Measurements from ENCODE around the gene KCNT2. TPM values are rescaled to one million over a fixed set of nuclear protein-coding genes. Genes with fewer than 3 reads are reported as not detected.

KCNT2 gene
- total and polyA plus RNA-seq, 9 of the 15 experiments (the other 6 are each of a cell fraction or from before 2014, with no cell fraction given) = 0.13 to 0.73 (median 0.28) TPM

GRCh38 chr1:196558411-196558810 is 49.8 kb downstream of the KCNT2 start (continued):
- TF ChIP-seq RAD21 (CRISPR knock-in tag; conservative IDR thresholded peaks at IDR 0.05 in 1 of 2, IDR thresholded peaks at IDR 0.05 in 1 of 2) (no peak), C11orf30 (IDR thresholded peaks at IDR 0.05; ENCODE audit: low read depth) (peak; percentile 70), NFE2 (IDR thresholded peaks at IDR 0.05; ENCODE audit: low read depth) (peak; percentile 43), PHB2 (IDR thresholded peaks at IDR 0.05; ENCODE audit: low read depth) (no peak), ATF3 (IDR thresholded peaks at IDR 0.05) (peak; percentile 81), ATF3 (CRISPR knock-in tag; conservative IDR thresholded peaks at IDR 0.05) (no peak)
- TF ChIP-seq, protein P1, sequence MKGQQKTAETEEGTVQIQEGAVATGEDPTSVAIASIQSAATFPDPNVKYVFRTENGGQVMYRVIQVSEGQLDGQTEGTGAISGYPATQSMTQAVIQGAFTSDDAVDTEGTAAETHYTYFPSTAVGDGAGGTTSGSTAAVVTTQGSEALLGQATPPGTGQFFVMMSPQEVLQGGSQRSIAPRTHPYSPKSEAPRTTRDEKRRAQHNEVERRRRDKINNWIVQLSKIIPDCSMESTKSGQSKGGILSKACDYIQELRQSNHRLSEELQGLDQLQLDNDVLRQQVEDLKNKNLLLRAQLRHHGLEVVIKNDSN (CRISPR knock-in tag; IDR thresholded peaks at IDR 0.05) = no peak

DNA sequence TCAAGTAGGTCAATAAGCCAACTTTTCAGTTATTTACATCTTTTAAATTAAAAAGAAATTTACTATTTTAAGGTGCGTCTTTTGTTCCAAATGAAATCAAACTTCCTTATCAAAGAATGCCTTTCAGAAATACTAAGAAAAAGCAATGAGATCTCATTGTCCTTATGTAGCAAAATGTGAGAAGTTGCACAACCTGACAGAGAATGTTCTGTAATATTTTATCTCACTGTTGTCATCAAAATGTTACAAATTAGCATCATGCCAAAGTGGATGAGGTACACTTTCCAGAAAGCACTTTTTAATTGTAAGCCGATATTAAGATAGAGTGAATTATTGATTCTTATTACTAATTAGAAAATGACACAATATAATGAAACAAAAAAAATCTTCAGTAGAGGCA is 50.4 kb downstream of the KCNT2 start:
- no peak overlapping the region for H3K9ac ChIP-seq (ENCODE audit: insufficient read depth in 1 of 2, low read depth in 2 of 2, low read length in 2 of 2)
- H3K4me2 ChIP-seq (ENCODE audit: insufficient read depth, low read length) = no peak overlapping the region
- H2AFZ ChIP-seq (ENCODE audit: low read depth, low read length) = peak overlapping the region; percentile 3; the same call in 1 of the 2 replicates
- no peak overlapping the region for H3K4me3 ChIP-seq
- FAIRE-seq = no peak
- in situ Hi-C loops (cut with MboI) (no loop called here), intact Hi-C loops (cut with micrococcal nuclease) (no loop called here)
- H3K27me3 ChIP-seq (ENCODE audit: control insufficient read depth in 2 of 2, insufficient read depth in 2 of 2, low read length in 2 of 2) = no peaks in the 10 kb centered on the region
- H3K9me1 ChIP-seq (ENCODE audit: control insufficient read depth, insufficient read depth, low read length) = no peaks in the 10 kb centered on the region
- no peak for DNase-seq (ENCODE audit: extremely low read depth in 1 of 4, low spot score in 3 of 4)
- 43% methylated on average over 2 of the region's 2 CpGs for WGBS (ENCODE audit: insufficient coverage, low coverage, missing lambda C conversion rate)
- POLR2A ChIA-PET = interaction anchor here (0.7 kb wide), 1 partner anchor 10 kb away, joined by 3 read pairs; no protein-coding TSS in a partner anchor
- H3K9me3 ChIP-seq (replicated peaks; ENCODE audit: control insufficient read depth, insufficient read depth, low read depth, low read length) = no peaks in the 10 kb centered on the region
- no peak for ATAC-seq
- no peaks in the 10 kb centered on the region for H4K20me1 ChIP-seq (replicated peaks; ENCODE audit: control insufficient read depth, insufficient read depth, low read length)
- CTCF ChIA-PET (ENCODE audit: low intra/inter-chr PET ratio) = no interaction called here
- no peaks in the 10 kb centered on the region for H3K79me2 ChIP-seq (ENCODE audit: control insufficient read depth, insufficient read depth, low read length)
- H3K4me1 ChIP-seq (replicated peaks in 1 of 2; ENCODE audit: control insufficient read depth in 2 of 2, insufficient read depth in 2 of 2, low read length in 2 of 2) = no peaks in the 10 kb centered on the region
- H3K36me3 ChIP-seq (ENCODE audit: control insufficient read depth, insufficient read depth, low read length) = no peaks in the 10 kb centered on the region
- BruUV-seq (replicated peaks) = no TSS peak
- no peak overlapping the region for H3K27ac ChIP-seq (ENCODE audit: extremely low read depth, low read depth, low read length)
- TF ChIP-seq, protein P2, sequence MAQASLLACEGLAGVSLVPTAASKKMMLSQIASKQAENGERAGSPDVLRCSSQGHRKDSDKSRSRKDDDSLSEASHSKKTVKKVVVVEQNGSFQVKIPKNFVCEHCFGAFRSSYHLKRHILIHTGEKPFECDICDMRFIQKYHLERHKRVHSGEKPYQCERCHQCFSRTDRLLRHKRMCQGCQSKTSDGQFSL (CRISPR knock-in tag; IDR thresholded peaks at IDR 0.05) = no peak
- TF ChIP-seq, protein P2 (tag; IDR thresholded peaks at IDR 0.05) = no peak
- no peak for TF ChIP-seq ZNF436 (CRISPR knock-in tag; IDR thresholded peaks at IDR 0.05)
- no peak for TF ChIP-seq NFE2 (IDR thresholded peaks at IDR 0.05; ENCODE audit: low read depth)
- TF ChIP-seq CEBPG (CRISPR knock-in tag; IDR thresholded peaks at IDR 0.05) = no peak
- TF ChIP-seq CEBPG (tag; conservative IDR thresholded peaks at IDR 0.05 in 1 of 2, IDR thresholded peaks at IDR 0.05 in 1 of 2) = peak in 1 of 2 experiments; percentile 18; a peak in 1 of 4 replicates
- peak; percentile 57 for TF ChIP-seq CEBPB (tag; IDR thresholded peaks at IDR 0.05)
- TF ChIP-seq NR0B1 (IDR thresholded peaks at IDR 0.05; ENCODE audit: partially characterized antibody) = no peak
- no peak for TF ChIP-seq ZEB2 (IDR thresholded peaks at IDR 0.05)
- no peak for TF ChIP-seq ZBTB34 (CRISPR knock-in tag; IDR thresholded peaks at IDR 0.05)
